ENCODE data around the gene FRAS1.

FRAS1 gene

GRCh38 chr4:78551420-78552351, 494.6 kb downstream of the FRAS1 start, which contains the start of gene ANXA3:
Gene ANXA3 (plus strand): TSS chr4:78551770. CDS start chr4:78554474, 2,704 bp downstream.
- peak; percentile 81 for DNase-seq (ENCODE audit: low spot score)

DNA sequence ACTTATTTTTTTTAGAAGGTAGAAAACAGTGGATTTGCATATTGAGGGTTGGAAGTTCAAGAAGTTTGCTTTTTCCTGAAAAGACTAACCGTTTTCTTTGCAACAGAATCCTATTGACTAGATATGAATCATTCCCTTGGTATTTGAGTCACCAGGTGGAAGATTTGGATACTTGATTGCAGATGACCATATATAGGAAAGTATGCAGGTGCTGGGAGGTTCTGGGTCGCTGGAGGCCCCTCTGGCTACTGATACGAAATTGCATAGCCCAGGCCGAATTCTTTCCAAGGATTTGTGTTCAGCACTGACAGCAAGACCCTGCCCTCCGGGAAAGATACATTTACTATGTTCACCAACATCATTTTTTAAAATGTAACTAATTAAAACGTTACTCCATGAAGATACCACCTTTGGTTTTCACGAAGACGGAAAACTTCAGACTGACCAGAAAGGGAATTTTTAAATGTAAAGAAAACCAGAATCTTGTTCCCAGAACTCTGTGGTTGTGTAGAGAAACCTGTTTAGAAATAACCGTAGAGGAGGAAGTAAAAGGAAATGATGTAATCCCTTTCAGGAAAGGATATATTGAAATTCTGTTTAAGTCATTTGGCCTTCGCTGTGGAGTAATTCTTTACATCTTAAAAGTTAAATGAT, 495.4 kb downstream of the FRAS1 start:
- DNase-seq (ENCODE audit: low spot score) = peak; percentile 97

DNA sequence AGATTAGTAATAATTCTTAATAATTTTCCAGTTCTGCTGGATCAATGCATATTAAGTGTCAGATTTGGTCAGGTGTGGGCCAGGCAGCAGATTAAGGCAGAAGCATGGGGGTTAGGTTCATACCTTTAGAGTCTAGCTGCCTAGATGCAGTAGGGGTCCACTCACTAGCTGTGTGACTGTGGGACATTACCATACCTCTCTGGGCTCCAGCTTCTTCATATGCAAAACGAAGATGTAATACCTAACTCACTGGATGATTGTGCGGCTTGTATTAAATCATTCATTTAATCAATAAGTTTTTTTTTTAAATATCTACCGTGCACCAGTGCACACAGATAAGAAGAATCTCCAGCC, 495.9 kb downstream of the FRAS1 start:
- no peak for DNase-seq (ENCODE audit: low spot score)

GRCh38 chr4:78553529-78554060, 496.5 kb downstream of the FRAS1 start:
- no peak for DNase-seq (ENCODE audit: low spot score)

DNA sequence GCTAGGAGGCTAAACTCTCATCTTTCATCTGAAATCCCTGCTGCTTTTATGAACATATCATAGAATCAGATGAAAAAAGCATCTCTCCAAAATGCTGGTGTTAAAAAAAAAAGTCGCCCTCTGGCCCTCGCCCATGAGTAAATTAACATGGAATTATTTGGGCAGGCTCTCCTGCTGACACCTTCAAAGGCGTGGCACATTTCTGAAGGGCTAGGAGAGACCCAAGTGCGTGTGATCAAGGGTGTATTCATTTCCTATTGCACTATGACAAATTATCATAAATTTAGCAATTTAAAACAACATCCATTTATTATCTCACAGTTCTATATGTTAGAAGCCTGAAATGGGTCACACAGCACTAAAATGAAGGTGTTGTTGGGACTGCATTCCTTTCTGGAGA, 499.5 kb downstream of the FRAS1 start:
- no peak for DNase-seq (ENCODE audit: low spot score)

- no peak for DNase-seq (ENCODE audit: low spot score)
These were observed 500.7 kb downstream of the FRAS1 start for GRCh38 chr4:78557841-78558240.

DNA sequence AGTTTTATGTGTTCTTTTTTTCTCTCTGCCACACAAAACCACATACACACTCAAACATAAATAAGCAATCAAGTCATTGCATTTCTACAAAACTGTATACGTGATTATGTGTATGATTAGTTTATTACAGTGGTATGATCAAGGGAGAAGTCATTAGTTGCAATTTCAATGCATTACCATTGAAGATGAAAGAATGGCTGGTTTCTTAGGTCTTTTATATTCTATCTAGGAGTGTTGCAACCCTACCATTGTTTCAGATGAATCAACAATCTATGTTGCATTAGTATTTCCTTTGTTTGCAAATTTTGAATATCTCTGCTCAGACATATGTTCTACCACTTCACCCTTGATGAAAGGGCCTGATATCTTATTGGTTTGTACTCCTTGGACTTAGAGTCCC, 501.3 kb downstream of the FRAS1 start:
- no peak for DNase-seq (ENCODE audit: low spot score)

- DNase-seq (ENCODE audit: low spot score) = peak; percentile 77
These were observed 503.3 kb downstream of the FRAS1 start for GRCh38 chr4:78560296-78560963.

DNA sequence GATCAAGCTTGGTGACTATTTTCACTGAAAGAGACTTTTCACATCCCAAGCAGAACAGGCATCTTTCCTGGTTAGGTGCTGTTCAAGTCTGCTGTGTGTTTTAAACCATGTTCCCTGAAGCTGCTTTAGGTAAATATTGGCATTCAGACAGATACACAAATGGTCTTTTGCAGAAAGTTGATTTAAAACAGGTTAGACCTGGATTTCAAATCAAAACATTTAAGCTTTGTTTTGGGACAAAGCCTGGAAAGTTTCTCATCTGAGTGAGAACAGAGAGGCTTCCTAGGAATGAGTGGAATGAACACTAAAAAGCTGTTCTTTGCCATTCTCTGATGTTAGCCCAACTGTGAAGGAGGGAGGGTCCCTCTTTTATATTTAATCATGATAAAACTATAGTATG, 504.6 kb downstream of the FRAS1 start:
- DNase-seq (ENCODE audit: low spot score) = no peak

- no peak for DNase-seq (ENCODE audit: low spot score)
These were observed 505.6 kb downstream of the FRAS1 start for GRCh38 chr4:78562687-78563086.

DNA sequence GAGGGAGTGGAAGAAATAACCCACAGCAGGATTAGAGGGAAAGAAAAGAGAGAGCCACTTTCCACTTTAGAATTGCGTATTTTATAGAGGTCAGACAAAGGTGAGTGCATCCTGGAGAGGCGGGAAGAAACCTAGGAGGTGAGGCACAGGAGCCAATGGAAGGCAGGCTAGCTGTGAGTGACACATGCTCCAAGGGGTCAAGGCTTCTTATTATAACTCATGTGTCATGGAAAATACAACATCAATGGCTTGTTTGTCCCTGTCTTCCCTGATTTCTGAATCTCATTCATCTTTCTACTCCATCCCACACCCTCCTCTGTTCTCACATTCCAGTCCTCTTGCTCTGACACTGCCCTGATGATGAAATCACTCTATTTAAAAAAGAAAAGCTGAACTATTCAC, 508.8 kb downstream of the FRAS1 start:
- peak; percentile 73 for DNase-seq (ENCODE audit: low spot score)

GRCh38 chr4:78566834-78567499, 509.8 kb downstream of the FRAS1 start:
- no peak for DNase-seq (ENCODE audit: low spot score)

- DNase-seq (ENCODE audit: low spot score) = no peak
These were observed 510.5 kb downstream of the FRAS1 start for GRCh38 chr4:78567500-78568060.

- peak; percentile 32 for DNase-seq (ENCODE audit: low spot score)
These were observed 511.6 kb downstream of the FRAS1 start for GRCh38 chr4:78568640-78569305.

DNA sequence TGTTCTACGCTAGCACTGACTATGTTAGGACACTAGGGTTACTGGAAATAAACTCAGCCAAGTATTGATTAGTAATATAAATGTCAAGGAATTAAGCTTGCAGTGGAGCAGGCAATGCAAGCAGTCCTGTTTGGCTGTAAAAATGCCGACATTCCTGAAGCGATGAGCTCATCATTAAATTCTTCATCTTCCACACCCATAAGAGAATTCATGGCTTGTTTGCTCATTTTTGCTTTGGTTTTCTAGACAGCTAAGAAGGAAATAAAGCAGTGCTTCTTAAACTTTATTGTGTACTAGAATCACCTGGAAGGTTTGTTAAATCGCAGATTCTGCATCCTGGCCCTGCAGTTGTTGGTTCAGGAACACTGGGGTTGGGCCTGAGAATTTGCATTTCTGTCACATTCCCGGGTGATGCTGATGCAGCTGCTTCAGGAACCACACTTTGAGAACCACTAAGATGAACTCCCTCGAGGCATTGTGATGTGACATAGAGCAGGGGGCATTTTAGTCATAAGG, 512.2 kb downstream of the FRAS1 start:
- DNase-seq (ENCODE audit: low spot score) = peak; percentile 86

DNA sequence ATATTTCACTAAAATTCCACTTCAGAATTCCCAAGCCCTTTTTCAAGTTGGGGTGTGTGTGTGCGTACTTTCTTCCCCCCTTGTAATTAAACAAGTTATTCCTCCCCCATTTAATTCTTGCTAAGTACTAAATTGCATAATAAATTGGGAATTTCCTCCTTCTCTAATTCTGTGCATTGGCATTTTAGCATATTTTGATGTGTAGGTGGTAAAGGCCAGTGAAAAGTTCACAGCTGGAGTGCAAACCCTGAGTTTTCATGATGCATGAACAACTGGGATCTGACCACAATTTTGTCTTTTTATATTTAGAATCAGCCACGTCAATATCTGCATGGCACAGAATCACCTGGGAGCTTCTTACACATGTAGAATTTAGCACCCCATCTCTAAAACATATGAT, 513.0 kb downstream of the FRAS1 start:
- DNase-seq (ENCODE audit: low spot score) = no peak

DNA sequence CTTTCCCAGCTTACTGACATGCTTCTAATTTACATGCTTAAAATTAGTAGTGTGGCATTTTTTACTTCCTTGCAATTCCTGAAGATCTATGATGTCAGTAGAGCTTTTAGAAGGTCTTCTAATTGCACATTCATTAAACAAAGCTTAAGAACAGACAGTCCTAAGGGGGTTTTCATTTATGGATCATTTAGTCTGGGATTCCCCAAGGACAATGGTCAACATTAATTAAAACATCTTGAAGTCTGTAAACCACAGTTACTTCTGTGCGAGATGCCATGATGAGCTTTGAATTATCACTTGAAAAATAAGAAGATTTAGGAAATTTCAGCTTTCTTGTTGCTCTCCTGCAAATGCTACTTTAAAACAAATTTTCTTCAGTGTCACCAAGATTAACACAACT, 514.7 kb downstream of the FRAS1 start:
- DNase-seq (ENCODE audit: low spot score) = no peak

- no peak for DNase-seq (ENCODE audit: low spot score)
These were observed 521.7 kb downstream of the FRAS1 start for GRCh38 chr4:78578674-78579425.

DNA sequence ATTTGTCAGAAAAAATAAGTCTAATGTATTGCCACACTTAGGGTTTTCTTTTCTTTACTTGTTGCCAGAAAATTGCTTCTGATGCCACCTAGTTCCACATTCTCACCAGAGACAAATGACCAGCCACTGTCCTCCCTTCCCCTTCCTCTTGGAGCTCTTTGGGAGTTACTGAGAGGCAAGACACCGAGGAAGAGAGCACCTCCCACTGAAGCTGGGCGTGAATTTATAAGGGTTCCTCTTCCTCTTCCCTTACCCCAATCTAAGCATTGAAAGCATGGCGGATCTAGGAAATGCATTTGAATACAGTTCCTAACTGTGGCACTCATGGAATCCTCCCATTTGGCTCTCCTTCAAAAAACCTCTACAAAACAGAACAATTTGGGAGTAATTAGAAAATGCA, 524.5 kb downstream of the FRAS1 start:
- no peak for DNase-seq (ENCODE audit: low spot score)

Measured in kidney tubule cell (primary cell).